Muscle layer of duodenum (tissue), 2 donors: ENCODE results near the gene TMEM218.
A peak's percentile ranks its signal among the peaks of the same experiment; 100 is the strongest.

ENCODE experiments used
- H3K27ac ChIP-seq: one replicate; pipeline ENCODE4 v1.7.0; 2013; ENCODE audit warnings: mild to moderate bottlenecking, low read length
- H3K27me3 ChIP-seq: one replicate; pipeline ENCODE4 v1.7.0; 2013; ENCODE audit warnings: low read depth, mild to moderate bottlenecking, control low read depth, low read length
- H3K36me3 ChIP-seq, 2 donors: one replicate each; pipeline ENCODE4 v1.7.0; 2013; ENCODE audit warnings: low read length in 2 of 2, control low read depth in 1 of 2, mild to moderate bottlenecking in 1 of 2; ENCODE audit not compliant: insufficient read depth in 2 of 2, control insufficient read depth in 1 of 2
- H3K4me1 ChIP-seq, 2 donors: one replicate each; pipeline ENCODE4 v1.7.0; 2013; ENCODE audit warnings: low read length in 2 of 2, mild to moderate bottlenecking in 2 of 2, control low read depth in 1 of 2, moderate library complexity in 1 of 2; ENCODE audit not compliant: insufficient read depth in 2 of 2, control insufficient read depth in 1 of 2
- H3K4me3 ChIP-seq, 2 donors: one replicate each; pipeline ENCODE4 v1.7.0; 2013; ENCODE audit warnings: low read length in 2 of 2, low read depth in 1 of 2, mild to moderate bottlenecking in 1 of 2
- H3K9me3 ChIP-seq, 2 donors: one replicate each; pipeline ENCODE4 v1.7.0; 2013; ENCODE audit warnings: low read length in 2 of 2, control low read depth in 1 of 2, mild to moderate bottlenecking in 1 of 2; ENCODE audit not compliant: control insufficient read depth in 1 of 2
- donor health status: healthy.

The TMEM218 gene

GRCh38 chr11:125128450-125128849, 17.0 kb upstream of the TMEM218 start:
- no peaks in the 10 kb centered on the region for H3K36me3 ChIP-seq
- no peak overlapping the region for H3K27ac ChIP-seq
- peaks cover 6% of the 10 kb centered on the region for H3K27me3 ChIP-seq
- no peaks in the 10 kb centered on the region for H3K9me3 ChIP-seq
- no peaks in the 10 kb centered on the region for H3K4me1 ChIP-seq
- no peak overlapping the region for H3K4me3 ChIP-seq

GRCh38 chr11:125124618-125124992, 13.2 kb upstream of the TMEM218 start:
- Histone ChIP-seq H3K4me3 (no peak overlapping the region), H3K27me3 (peaks cover 6% of the 10 kb centered on the region), H3K27ac (no peak overlapping the region), H3K4me1 (no peaks in the 10 kb centered on the region), H3K9me3 (no peaks in the 10 kb centered on the region), H3K36me3 (no peaks in the 10 kb centered on the region)

GRCh38 chr11:125123947-125124617, 12.7 kb upstream of the TMEM218 start:
- no peaks in the 10 kb centered on the region for H3K9me3 ChIP-seq
- no peak overlapping the region for H3K27ac ChIP-seq
- peaks cover 6% of the 10 kb centered on the region for H3K27me3 ChIP-seq
- H3K36me3 ChIP-seq, result no peaks in the 10 kb centered on the region
- peak overlapping the region in 1 of 2 donors; percentile 1 for H3K4me3 ChIP-seq
- H3K4me1 ChIP-seq, result no peaks in the 10 kb centered on the region

GRCh38 chr11:125123194-125123946, 11.9 kb upstream of the TMEM218 start:
- H3K4me3 ChIP-seq, result peak overlapping the region in 1 of 2 donors; percentile 1
- H3K27ac ChIP-seq, result no peak overlapping the region
- no peaks in the 10 kb centered on the region for H3K4me1 ChIP-seq
- no peaks in the 10 kb centered on the region for H3K9me3 ChIP-seq
- no peaks in the 10 kb centered on the region for H3K36me3 ChIP-seq
- peaks cover 6% of the 10 kb centered on the region for H3K27me3 ChIP-seq

GRCh38 chr11:125117429-125117828, 6.0 kb upstream of the TMEM218 start:
- H3K36me3 ChIP-seq, result no peaks in the 10 kb centered on the region
- H3K27me3 ChIP-seq, result no peaks in the 10 kb centered on the region
- no peaks in the 10 kb centered on the region for H3K4me1 ChIP-seq
- no peak overlapping the region for H3K4me3 ChIP-seq
- no peaks in the 10 kb centered on the region for H3K9me3 ChIP-seq
- no peak overlapping the region for H3K27ac ChIP-seq

- peaks cover 0 to 12% of the 10 kb centered on the region in 2 donors for H3K4me1 ChIP-seq
- no peaks in the 10 kb centered on the region for H3K9me3 ChIP-seq
- no peak overlapping the region for H3K4me3 ChIP-seq
- no peaks in the 10 kb centered on the region for H3K27me3 ChIP-seq
- H3K36me3 ChIP-seq, result no peaks in the 10 kb centered on the region
- H3K27ac ChIP-seq, result no peak overlapping the region
Observed at GRCh38 chr11:125114518-125114917, 3.1 kb upstream of the TMEM218 start.

- Histone ChIP-seq H3K27ac (no peak overlapping the region), H3K4me1 (peaks cover 0 to 12% of the 10 kb centered on the region in 2 donors), H3K9me3 (no peaks in the 10 kb centered on the region), H3K36me3 (no peaks in the 10 kb centered on the region), H3K4me3 (peak overlapping the region; percentile 57 to 62), H3K27me3 (no peaks in the 10 kb centered on the region)
Observed at GRCh38 chr11:125112208-125112604, 780 bp upstream of the TMEM218 start.

- H3K36me3 ChIP-seq, result no peaks in the 10 kb centered on the region
- peak overlapping the region; percentile 82 to 99 for H3K4me3 ChIP-seq
- peak overlapping the region; percentile 83 for H3K27ac ChIP-seq
- H3K4me1 ChIP-seq, result peaks cover 0 to 12% of the 10 kb centered on the region in 2 donors
- no peaks in the 10 kb centered on the region for H3K27me3 ChIP-seq
- no peaks in the 10 kb centered on the region for H3K9me3 ChIP-seq
Observed at GRCh38 chr11:125111001-125111342, 454 bp downstream of the TMEM218 start.

- H3K4me1 ChIP-seq, result peaks cover 0 to 12% of the 10 kb centered on the region in 2 donors
- peak overlapping the region; percentile 83 for H3K27ac ChIP-seq
- no peaks in the 10 kb centered on the region for H3K36me3 ChIP-seq
- H3K27me3 ChIP-seq, result no peaks in the 10 kb centered on the region
- H3K9me3 ChIP-seq, result no peaks in the 10 kb centered on the region
- H3K4me3 ChIP-seq, result peak overlapping the region; percentile 82 to 99
Observed at GRCh38 chr11:125110506-125110905, 920 bp downstream of the TMEM218 start.

GRCh38 chr11:125108469-125108868, 3.0 kb downstream of the TMEM218 start:
- Histone ChIP-seq H3K9me3 (no peaks in the 10 kb centered on the region), H3K36me3 (no peaks in the 10 kb centered on the region), H3K4me3 (no peak overlapping the region), H3K27me3 (no peaks in the 10 kb centered on the region), H3K27ac (no peak overlapping the region), H3K4me1 (peaks cover 0 to 12% of the 10 kb centered on the region in 2 donors)

- Histone ChIP-seq H3K27ac (no peak overlapping the region), H3K27me3 (no peaks in the 10 kb centered on the region), H3K36me3 (peaks cover 3 to 4% of the 10 kb centered on the region in 2 donors), H3K4me1 (peaks cover 0 to 9% of the 10 kb centered on the region in 2 donors), H3K9me3 (no peaks in the 10 kb centered on the region), H3K4me3 (no peak overlapping the region)
Observed at GRCh38 chr11:125105926-125106325, 5.5 kb downstream of the TMEM218 start.
